Liver (tissue), 9 donors: Measurements from ENCODE around the gene EXOC3. TPM values are rescaled to one million over a fixed set of nuclear protein-coding genes. Genes with fewer than 3 reads are reported as not detected.

Experiments
- DNase-seq: peaks from one replicate; pipeline ENCODE4 v3.0.0-alpha.2; 2017; ENCODE audit warnings: low spot score
- H3K27ac ChIP-seq, 2 donors: one replicate each; pipeline ENCODE4 v1.7.0; 2013; ENCODE audit warnings: inconsistent platforms in 2 of 2, low read length in 2 of 2, control low read depth in 1 of 2, low read depth in 1 of 2, mild to moderate bottlenecking in 1 of 2
- H3K27me3 ChIP-seq, 4 donors: one replicate each; pipeline versions ENCODE4 v1.6.1 to v1.7.0; 2013; ENCODE audit warnings: low read length in 3 of 4, inconsistent platforms in 1 of 4, mild to moderate bottlenecking in 1 of 4, moderate library complexity in 1 of 4; ENCODE audit not compliant: control insufficient read depth in 4 of 4, insufficient read depth in 4 of 4
- H3K36me3 ChIP-seq, 4 donors: one replicate each; pipeline versions ENCODE4 v1.6.1 to v1.7.0; 2013; ENCODE audit warnings: low read length in 3 of 4, mild to moderate bottlenecking in 3 of 4, low read depth in 1 of 4, moderate library complexity in 1 of 4; ENCODE audit not compliant: control insufficient read depth in 4 of 4, insufficient read depth in 3 of 4
- H3K4me1 ChIP-seq, 4 donors: one replicate each; pipeline versions ENCODE4 v1.6.1 to v1.7.0; 2013; ENCODE audit warnings: low read length in 3 of 4, mild to moderate bottlenecking in 3 of 4, moderate library complexity in 1 of 4; ENCODE audit not compliant: control insufficient read depth in 4 of 4, insufficient read depth in 4 of 4
- H3K4me3 ChIP-seq, 3 donors: one replicate each; pipeline versions ENCODE4 v1.6.1 to v1.7.0; 2013; ENCODE audit warnings: low read length in 3 of 3, control low read depth in 1 of 3, low read depth in 1 of 3, mild to moderate bottlenecking in 1 of 3
- H3K9ac ChIP-seq, 2 donors: one replicate each; pipeline ENCODE4 v1.7.0; 2013; ENCODE audit warnings: low read length in 2 of 2, mild to moderate bottlenecking in 2 of 2, moderate library complexity in 2 of 2, control low read depth in 1 of 2, low read depth in 1 of 2
- H3K9me3 ChIP-seq, 4 donors: one replicate each; pipeline versions ENCODE4 v1.6.1 to v1.7.0; 2013; ENCODE audit warnings: low read length in 3 of 4; ENCODE audit not compliant: control insufficient read depth in 4 of 4
- ATF3 ChIP-seq: IDR thresholded peaks from 2 replicates; pipeline ENCODE4 v1.6.1; 2016; ENCODE audit warnings: antibody characterized with exemption
- EGR1 ChIP-seq, 2 donors: IDR thresholded peaks; 2 replicates each; pipeline ENCODE4 v1.6.1; 2016 to 2018; ENCODE audit warnings: antibody characterized with exemption in 2 of 2, low read depth in 2 of 2
- FOXA1 ChIP-seq: IDR thresholded peaks from 2 replicates; pipeline ENCODE4 v1.6.1; 2016; ENCODE audit warnings: antibody characterized with exemption
- FOXA2 ChIP-seq: IDR thresholded peaks from 2 replicates; pipeline ENCODE4 v1.6.1; 2016; ENCODE audit warnings: antibody characterized with exemption
- HNF4A ChIP-seq, 2 donors: conservative IDR thresholded peaks; 2 replicates each; pipeline ENCODE4 v1.6.1; 2016; ENCODE audit warnings: antibody characterized with exemption in 2 of 2, mild to moderate bottlenecking in 2 of 2
- HNF4G ChIP-seq: IDR thresholded peaks from 2 replicates; pipeline ENCODE4 v1.6.1; 2016; ENCODE audit warnings: antibody characterized with exemption
- JUND ChIP-seq, 2 donors: IDR thresholded peaks; 2 replicates each; pipeline ENCODE4 v1.6.1; 2016; ENCODE audit warnings: antibody characterized with exemption in 2 of 2
- MAX ChIP-seq: IDR thresholded peaks from 2 replicates; pipeline ENCODE4 v1.6.1; 2016; ENCODE audit warnings: antibody characterized with exemption
- NR2F2 ChIP-seq: IDR thresholded peaks from 2 replicates; pipeline ENCODE4 v1.6.1; 2016; ENCODE audit warnings: antibody characterized with exemption
- RAD21 ChIP-seq, 2 donors: IDR thresholded peaks; 2 replicates each; pipeline ENCODE4 v1.6.1; 2016; ENCODE audit warnings: antibody characterized with exemption in 2 of 2, mild to moderate bottlenecking in 2 of 2
- REST ChIP-seq: IDR thresholded peaks from 2 replicates; pipeline ENCODE4 v1.6.1; 2016; ENCODE audit warnings: antibody characterized with exemption, mild to moderate bottlenecking
- RXRA ChIP-seq, 2 donors: IDR thresholded peaks; 2 replicates each; pipeline ENCODE4 v1.6.1; 2017 to 2018; ENCODE audit warnings: antibody characterized with exemption in 2 of 2, mild to moderate bottlenecking in 1 of 2
- TAF1 ChIP-seq: conservative IDR thresholded peaks from 2 replicates; pipeline ENCODE4 v1.6.1; 2016; ENCODE audit warnings: antibody characterized with exemption, mild to moderate bottlenecking
- YY1 ChIP-seq: IDR thresholded peaks from 2 replicates; pipeline ENCODE4 v1.6.1; 2016; ENCODE audit warnings: antibody characterized with exemption, mild to moderate bottlenecking
- WGBS: extraction: QIAGEN DNeasy Blood & Tissue Kit; methylation state at CpG from one replicate; pipeline ENCODE4 v1.1.7; 2013; 5-methylcytosine and 5-hydroxymethylcytosine counted together
- polyA plus RNA-seq, 2 donors: library from polyadenylated mRNA; stranded (reverse) in 1 of 2; unstranded in 1 of 2; fragments of 200-250 nt in 1 of 2; fragments of >200 nt in 1 of 2; fragmentation: Nextera tagmentation in 1 of 2; extraction: Ambion mirVana in 1 of 2; gene quantifications; one replicate each; pipeline versions ENCODE4 v1.2.1 to v1.2.3, GENCODE V29; 2013 to 2015
- total RNA-seq, 2 donors: library from RNA; depleted of rRNA; stranded (reverse); fragments of >200 nt; gene quantifications; one replicate each; pipeline ENCODE4 v1.2.3, GENCODE V29; 2014
- TF ChIP-seq, protein P1 (sequence below): fragments of 150-350 bp; IDR thresholded peaks from 2 replicates; pipeline ENCODE4 v1.5.1; 2017; ENCODE audit warnings: improper control_type of control experiment, low read depth, low read length; ENCODE audit not compliant: missing input control
- TF ChIP-seq, protein P2 (sequence below): IDR thresholded peaks from 2 replicates; pipeline ENCODE4 v1.6.1; 2016; ENCODE audit warnings: antibody characterized with exemption
- donor health status: healthy.
- donor health status: healthy.
- donor health status: healthy.
- donor health status: healthy.
- donor health status: healthy.

EXOC3 gene
- total and polyA plus RNA-seq, 4 donors: 12.4 to 23.9 (median 18.5) TPM

DNA sequence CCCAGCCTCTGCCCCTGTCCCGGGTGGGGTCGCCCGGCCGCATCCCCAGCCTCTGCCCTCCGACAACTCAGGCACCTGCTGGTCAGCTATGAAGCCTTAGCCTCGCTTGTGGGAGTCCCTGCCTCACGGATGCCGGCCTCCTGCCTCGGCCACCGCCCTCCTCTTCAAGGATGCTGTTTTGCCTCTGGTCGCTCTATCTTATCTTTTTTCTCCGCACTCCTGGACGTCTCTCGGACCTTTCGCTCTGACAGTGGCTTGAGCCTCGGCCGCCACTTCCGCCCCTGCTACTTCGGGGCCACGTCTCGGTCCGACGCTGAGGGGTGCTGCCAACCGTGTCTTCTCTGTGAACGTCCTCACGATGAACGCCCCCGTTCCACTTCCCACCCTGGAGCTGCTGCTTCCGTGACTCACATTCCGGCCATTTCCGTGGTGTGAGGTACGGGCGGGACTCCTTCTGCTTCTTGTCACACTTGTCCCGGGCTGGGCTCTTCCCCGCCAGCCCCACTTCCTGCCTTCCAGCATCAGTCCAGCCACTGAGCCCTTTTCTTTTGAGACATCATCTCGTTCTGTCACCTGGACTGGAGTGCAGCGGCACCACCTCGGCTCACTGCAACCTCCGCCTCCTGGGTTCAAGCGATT is 55.0 kb downstream of the EXOC3 start:
- Histone ChIP-seq H3K9ac (no peak overlapping the region), H3K27me3 (peaks cover 0 to 3% (median 0%) of the 10 kb centered on the region in 4 donors), H3K27ac (no peak overlapping the region), H3K9me3 (peaks cover 0 to 1% (median 0%) of the 10 kb centered on the region in 4 donors), H3K4me1 (no peaks in the 10 kb centered on the region), H3K4me3 (no peak overlapping the region), H3K36me3 (no peaks in the 10 kb centered on the region)
- no peak for DNase-seq
- no peak for TF ChIP-seq RXRA (IDR thresholded peaks at IDR 0.05)
- TF ChIP-seq JUND (IDR thresholded peaks at IDR 0.05): no peak
- TF ChIP-seq REST: no peak
- TF ChIP-seq, protein P1, sequence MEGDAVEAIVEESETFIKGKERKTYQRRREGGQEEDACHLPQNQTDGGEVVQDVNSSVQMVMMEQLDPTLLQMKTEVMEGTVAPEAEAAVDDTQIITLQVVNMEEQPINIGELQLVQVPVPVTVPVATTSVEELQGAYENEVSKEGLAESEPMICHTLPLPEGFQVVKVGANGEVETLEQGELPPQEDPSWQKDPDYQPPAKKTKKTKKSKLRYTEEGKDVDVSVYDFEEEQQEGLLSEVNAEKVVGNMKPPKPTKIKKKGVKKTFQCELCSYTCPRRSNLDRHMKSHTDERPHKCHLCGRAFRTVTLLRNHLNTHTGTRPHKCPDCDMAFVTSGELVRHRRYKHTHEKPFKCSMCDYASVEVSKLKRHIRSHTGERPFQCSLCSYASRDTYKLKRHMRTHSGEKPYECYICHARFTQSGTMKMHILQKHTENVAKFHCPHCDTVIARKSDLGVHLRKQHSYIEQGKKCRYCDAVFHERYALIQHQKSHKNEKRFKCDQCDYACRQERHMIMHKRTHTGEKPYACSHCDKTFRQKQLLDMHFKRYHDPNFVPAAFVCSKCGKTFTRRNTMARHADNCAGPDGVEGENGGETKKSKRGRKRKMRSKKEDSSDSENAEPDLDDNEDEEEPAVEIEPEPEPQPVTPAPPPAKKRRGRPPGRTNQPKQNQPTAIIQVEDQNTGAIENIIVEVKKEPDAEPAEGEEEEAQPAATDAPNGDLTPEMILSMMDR: no peak
- no peak for TF ChIP-seq HNF4G
- TF ChIP-seq YY1: no peak
- TF ChIP-seq NR2F2: no peak
- no peak for TF ChIP-seq FOXA2
- no peak for TF ChIP-seq FOXA1
- no peak for TF ChIP-seq ATF3
- no peak for TF ChIP-seq RAD21 (IDR thresholded peaks at IDR 0.05)
- no peak for TF ChIP-seq MAX
- TF ChIP-seq, protein P2, sequence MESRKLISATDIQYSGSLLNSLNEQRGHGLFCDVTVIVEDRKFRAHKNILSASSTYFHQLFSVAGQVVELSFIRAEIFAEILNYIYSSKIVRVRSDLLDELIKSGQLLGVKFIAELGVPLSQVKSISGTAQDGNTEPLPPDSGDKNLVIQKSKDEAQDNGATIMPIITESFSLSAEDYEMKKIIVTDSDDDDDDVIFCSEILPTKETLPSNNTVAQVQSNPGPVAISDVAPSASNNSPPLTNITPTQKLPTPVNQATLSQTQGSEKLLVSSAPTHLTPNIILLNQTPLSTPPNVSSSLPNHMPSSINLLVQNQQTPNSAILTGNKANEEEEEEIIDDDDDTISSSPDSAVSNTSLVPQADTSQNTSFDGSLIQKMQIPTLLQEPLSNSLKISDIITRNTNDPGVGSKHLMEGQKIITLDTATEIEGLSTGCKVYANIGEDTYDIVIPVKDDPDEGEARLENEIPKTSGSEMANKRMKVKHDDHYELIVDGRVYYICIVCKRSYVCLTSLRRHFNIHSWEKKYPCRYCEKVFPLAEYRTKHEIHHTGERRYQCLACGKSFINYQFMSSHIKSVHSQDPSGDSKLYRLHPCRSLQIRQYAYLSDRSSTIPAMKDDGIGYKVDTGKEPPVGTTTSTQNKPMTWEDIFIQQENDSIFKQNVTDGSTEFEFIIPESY: no peak
- no peak for TF ChIP-seq HNF4A (conservative IDR thresholded peaks at IDR 0.05)
- no peak for TF ChIP-seq EGR1 (IDR thresholded peaks at IDR 0.05; ENCODE audit: low read depth in 2 of 2)
- TF ChIP-seq TAF1: no peak
- 81% methylated on average over 40 of the region's 40 CpGs for WGBS
